GM12873 (cell line): ENCODE results near the gene SUN1.

Experiments
- TF ChIP-seq, protein P1 (sequence below): IDR thresholded peaks from 2 replicates; pipeline ENCODE4 v1.5.1; 2012; ENCODE audit warnings: low read depth, mild to moderate bottlenecking, moderate library complexity, low read length, control low read depth; ENCODE audit not compliant: insufficient read depth; ENCODE audit errors: missing control alignments

Gene SUN1

DNA sequence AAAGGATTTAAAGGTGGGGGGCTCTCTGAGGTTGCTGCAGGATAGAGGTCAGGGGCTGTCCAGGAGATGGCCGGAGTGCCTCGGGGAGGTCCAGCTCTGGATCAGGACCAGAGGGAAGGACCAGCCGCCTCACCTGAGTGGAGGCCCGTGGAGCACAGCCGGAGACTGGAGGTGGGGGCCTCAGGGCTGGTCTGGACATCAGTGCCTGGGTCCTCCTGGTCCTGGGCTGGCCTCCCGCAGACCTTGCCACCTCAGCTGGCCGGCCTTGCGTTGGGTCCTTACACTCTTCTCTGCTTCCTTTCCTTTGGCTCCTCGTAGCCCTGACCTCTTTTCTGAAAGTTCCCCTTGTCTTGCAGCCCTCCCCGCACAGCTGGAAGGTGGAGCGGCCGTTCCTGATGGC lies 2.0 kb downstream of the SUN1 start:
- TF ChIP-seq, protein P1, sequence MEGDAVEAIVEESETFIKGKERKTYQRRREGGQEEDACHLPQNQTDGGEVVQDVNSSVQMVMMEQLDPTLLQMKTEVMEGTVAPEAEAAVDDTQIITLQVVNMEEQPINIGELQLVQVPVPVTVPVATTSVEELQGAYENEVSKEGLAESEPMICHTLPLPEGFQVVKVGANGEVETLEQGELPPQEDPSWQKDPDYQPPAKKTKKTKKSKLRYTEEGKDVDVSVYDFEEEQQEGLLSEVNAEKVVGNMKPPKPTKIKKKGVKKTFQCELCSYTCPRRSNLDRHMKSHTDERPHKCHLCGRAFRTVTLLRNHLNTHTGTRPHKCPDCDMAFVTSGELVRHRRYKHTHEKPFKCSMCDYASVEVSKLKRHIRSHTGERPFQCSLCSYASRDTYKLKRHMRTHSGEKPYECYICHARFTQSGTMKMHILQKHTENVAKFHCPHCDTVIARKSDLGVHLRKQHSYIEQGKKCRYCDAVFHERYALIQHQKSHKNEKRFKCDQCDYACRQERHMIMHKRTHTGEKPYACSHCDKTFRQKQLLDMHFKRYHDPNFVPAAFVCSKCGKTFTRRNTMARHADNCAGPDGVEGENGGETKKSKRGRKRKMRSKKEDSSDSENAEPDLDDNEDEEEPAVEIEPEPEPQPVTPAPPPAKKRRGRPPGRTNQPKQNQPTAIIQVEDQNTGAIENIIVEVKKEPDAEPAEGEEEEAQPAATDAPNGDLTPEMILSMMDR, result no peak

DNA sequence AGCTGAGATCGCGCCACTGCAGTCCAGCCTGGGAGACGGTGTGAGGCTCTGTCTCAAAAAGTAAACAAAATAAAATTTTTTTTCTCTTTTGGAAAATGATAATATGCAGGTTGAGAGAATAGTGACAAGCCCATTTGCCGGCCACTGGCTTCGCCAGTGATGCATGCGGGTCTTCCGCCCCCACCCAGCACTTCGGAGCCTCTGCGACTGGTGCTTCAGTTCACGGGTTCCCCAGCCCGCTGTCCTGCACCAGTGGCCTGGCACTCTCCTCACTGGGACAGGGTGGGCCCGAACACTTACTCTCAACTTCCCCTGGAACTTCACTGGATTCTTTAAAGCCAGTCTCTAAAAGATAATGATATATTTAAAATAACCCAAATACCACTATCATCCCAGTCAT lies 2.7 kb downstream of the SUN1 start:
- TF ChIP-seq, protein P1, result no peak

DNA sequence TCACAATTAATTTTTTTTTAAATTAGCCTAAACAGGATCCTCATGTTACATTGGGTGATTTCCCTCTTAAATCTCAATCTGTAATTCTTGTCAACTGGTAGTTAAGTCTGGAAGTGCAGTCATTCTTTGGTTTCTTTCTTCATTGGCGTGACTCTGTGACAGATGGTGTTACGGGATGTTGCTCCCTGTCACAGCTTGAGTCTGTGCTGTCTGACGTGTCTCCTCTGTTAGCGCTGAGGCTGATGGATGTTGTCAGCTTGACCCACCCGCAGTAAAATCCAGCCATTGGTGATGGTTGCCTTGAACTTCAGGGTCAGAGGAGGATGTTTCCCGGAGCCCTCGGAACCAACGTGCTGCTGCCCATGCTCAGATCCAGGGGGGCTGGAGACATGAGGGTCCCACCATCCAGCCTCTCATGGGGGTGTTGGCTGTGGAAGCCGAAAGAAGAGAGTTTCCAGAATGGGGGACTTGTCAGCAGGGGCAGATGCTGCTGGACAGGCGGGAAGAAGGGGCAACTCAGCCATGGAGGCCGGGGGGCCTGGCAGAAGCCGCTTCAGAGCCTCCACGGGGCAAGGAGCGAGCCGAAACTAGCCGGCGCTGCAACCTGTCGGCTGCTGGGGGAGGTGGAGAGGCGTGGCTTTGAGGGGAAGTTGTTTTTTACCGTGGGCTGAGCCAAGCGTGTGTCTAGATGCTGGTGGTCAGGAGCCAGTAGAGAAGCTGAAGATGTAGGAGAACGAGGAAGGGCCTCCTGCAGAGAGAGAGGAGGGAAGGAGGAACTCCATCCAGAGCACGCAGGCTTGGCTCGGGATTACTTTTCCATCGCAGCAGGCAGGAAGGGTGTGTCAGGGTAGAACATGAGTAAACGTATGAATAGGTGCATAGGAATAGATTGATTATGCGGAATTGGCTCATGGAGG lies 3.5 kb downstream of the SUN1 start:
- TF ChIP-seq, protein P1, result no peak

DNA sequence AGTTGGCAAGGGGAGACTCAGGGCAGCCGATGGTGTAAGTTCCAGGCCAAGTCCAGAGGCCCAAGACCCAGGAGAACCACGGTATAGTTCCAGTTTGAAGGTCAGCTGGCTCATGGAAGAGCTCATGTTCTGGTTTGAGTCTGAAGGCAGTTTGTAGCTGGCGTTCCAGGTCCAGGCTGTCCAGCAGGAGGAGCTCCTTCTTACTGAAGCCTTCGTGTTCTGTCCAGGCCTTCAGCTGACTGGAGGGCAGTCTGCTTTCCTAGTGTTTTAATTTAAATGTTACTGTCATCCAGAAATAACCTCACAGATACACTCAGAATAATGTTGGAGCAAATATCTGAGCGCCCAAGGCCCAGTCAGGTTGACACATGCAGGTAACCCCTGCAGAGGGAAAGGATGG lies 4.2 kb downstream of the SUN1 start:
- TF ChIP-seq, protein P1, result peak; percentile 28

DNA sequence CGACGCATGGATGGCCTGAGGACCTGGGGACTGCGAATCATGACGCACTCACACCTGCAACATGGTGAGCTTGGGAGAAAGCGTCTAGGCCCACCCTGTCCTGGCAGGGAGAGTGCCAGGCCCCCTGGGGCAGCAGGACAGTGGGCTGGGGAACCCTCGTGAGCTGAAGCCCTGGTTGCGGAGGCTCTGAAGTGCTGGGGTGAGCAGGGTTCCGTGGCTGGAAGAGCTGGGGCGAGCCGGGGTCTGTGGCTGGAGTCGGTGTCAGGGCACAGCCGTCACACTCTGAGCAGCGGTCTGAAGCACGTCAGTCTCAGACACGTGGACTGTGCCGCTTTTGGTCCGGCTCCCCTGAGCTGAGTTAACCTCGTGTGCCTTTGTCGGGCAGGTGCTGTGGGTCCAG lies 4.7 kb downstream of the SUN1 start:
- TF ChIP-seq, protein P1, result no peak

DNA sequence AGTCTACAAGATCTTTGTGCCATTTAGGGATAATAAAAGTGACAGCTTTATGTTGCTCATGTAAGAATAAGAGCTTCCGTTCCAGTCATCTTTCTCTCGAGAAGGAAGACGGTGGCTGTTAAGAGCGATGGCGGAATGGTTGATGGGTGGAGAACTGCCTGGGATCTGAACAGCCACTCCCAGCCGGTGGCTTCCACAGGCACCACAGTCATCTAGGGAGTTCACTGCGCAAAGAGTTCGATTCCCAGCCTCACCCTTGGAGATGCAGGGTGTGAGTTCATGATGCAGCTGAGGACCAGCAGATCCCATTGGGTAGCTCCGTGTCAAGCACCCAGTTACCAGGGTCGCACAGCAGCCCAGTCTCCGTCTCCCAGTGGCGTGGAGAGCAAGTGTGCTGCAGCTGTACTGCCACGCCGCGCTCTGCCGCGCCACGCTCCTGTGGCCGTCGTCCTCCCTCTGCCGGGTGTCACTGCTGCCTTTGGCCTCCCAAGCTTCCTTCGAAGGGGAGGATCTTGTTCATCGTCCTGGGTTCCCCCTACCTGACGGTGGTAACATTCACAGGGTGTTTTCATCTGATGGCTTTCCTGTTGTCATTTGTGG lies 7.8 kb downstream of the SUN1 start:
- TF ChIP-seq, protein P1, result no peak

DNA sequence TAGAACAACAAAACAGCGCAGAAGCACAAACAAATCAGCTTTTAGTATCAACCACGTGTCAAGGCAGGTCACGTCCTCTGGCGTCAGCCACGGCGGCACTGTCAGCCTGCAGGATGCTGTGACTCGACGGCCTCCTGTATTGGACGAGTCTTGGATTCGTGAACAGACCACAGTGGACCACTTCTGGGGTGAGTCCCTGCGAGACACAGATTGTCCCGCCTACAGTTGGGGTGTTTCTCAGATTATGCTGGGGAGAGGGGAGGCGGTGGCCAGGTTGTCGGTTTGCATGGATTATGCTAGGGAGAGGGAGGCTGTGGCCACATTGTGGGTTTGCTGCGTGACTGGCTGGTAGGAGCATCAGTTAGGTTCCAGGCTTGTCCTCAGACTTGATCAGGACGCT lies 9.7 kb downstream of the SUN1 start:
- TF ChIP-seq, protein P1, result no peak
